Measurements from ENCODE around the gene MASP2. TPM values are rescaled to one million over a fixed set of nuclear protein-coding genes. Genes with fewer than 3 reads are reported as not detected.

MASP2 gene
- total RNA-seq, 1 experiment from 2014 or later = 0.51 TPM

DNA sequence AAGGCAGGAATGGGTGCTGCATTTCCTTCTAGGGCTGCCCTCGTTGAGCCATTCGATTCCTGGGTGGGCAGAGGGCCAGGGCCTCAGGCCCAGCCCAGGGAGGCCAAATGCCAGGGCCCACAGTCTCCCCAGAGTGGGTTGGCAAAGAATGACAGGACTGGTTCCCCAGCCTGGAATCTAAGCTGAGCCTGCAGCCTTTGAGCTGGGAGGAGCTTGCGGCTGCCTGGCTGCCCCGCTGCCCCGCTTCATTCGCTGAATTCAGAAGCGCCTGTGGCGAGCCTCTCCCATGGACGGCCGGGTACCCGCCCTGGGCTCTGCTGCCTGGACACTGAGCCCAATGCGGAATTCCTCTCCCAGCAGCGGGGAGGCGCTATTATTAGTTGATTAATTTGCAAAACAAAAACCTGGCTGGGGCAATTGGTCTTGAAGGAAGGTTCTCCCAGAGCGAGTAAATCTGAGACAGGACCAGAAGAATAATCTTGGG is 66.9 kb downstream of the MASP2 start:
- peaks cover 35% of the 10 kb centered on the region for H3K4me1 Mint-ChIP-seq (ENCODE audit: insufficient read depth, unreplicated experiment)
- no TSS peak for BruUV-seq (replicated peaks)
- TF ChIP-seq, protein P1, sequence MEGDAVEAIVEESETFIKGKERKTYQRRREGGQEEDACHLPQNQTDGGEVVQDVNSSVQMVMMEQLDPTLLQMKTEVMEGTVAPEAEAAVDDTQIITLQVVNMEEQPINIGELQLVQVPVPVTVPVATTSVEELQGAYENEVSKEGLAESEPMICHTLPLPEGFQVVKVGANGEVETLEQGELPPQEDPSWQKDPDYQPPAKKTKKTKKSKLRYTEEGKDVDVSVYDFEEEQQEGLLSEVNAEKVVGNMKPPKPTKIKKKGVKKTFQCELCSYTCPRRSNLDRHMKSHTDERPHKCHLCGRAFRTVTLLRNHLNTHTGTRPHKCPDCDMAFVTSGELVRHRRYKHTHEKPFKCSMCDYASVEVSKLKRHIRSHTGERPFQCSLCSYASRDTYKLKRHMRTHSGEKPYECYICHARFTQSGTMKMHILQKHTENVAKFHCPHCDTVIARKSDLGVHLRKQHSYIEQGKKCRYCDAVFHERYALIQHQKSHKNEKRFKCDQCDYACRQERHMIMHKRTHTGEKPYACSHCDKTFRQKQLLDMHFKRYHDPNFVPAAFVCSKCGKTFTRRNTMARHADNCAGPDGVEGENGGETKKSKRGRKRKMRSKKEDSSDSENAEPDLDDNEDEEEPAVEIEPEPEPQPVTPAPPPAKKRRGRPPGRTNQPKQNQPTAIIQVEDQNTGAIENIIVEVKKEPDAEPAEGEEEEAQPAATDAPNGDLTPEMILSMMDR (IDR thresholded peaks at IDR 0.05; ENCODE audit: unreplicated experiment) = peak; percentile 22
- CTCF ChIA-PET = interaction anchor here (0.7 to 1.5 kb wide), 3 partner anchors 9 to 57 kb away, joined by 3 to 4 read pairs (median 3); no protein-coding TSS in a partner anchor
- POLR2A ChIA-PET = interaction anchor here (3.0 kb wide), 1 partner anchor 33 kb away, joined by 18 read pairs; the partner anchor contains the start of gene TARDBP
- intact Hi-C loops (cut with micrococcal nuclease) = no loop called here
- H3K27ac Mint-ChIP-seq (ENCODE audit: low read depth, unreplicated experiment) = no peak overlapping the region
- peak; percentile 86 for DNase-seq (ENCODE audit: unreplicated experiment)
- H3K9me3 Mint-ChIP-seq (ENCODE audit: unreplicated experiment) = no peaks in the 10 kb centered on the region
- H3K4me3 Mint-ChIP-seq (ENCODE audit: unreplicated experiment) = peak overlapping the region; percentile 54
- no peaks in the 10 kb centered on the region for H3K27me3 Mint-ChIP-seq (ENCODE audit: insufficient read depth, unreplicated experiment)
- no peaks in the 10 kb centered on the region for H3K36me3 Mint-ChIP-seq (ENCODE audit: insufficient read depth, unreplicated experiment)

- no peak for DNase-seq (ENCODE audit: unreplicated experiment)
- H3K4me3 Mint-ChIP-seq (ENCODE audit: unreplicated experiment) = no peak overlapping the region
- no peaks in the 10 kb centered on the region for H3K36me3 Mint-ChIP-seq (ENCODE audit: insufficient read depth, unreplicated experiment)
- POLR2A ChIA-PET = interaction anchor here (0.7 to 3.0 kb wide), 2 partner anchors 33 to 135 kb away, joined by 3 to 18 read pairs; partner anchors contain the start of gene TARDBP
- no TSS peak for BruUV-seq (replicated peaks)
- H3K27ac Mint-ChIP-seq (ENCODE audit: low read depth, unreplicated experiment) = no peak overlapping the region
- intact Hi-C loops (cut with micrococcal nuclease) = loop anchor here (5.0 kb wide), 1 partner anchor 33 kb away; the partner anchor contains the start of gene TARDBP
- no peaks in the 10 kb centered on the region for H3K27me3 Mint-ChIP-seq (ENCODE audit: insufficient read depth, unreplicated experiment)
- CTCF ChIA-PET = interaction anchor here (0.7 to 1.1 kb wide), 2 partner anchors 15 to 34 kb away, joined by 4 read pairs; no protein-coding TSS in a partner anchor
- H3K9me3 Mint-ChIP-seq (ENCODE audit: unreplicated experiment) = no peaks in the 10 kb centered on the region
- H3K4me1 Mint-ChIP-seq (ENCODE audit: insufficient read depth, unreplicated experiment) = peaks cover 35% of the 10 kb centered on the region
- TF ChIP-seq, protein P1 (IDR thresholded peaks at IDR 0.05; ENCODE audit: unreplicated experiment) = no peak
These were observed 67.5 kb downstream of the MASP2 start for GRCh38 chr1:10979483-10979920.

- ChIA-PET POLR2A (interaction anchor here (0.7 to 3.0 kb wide), 2 partner anchors 34 to 134 kb away, joined by 3 to 18 read pairs; partner anchors contain the start of gene TARDBP), CTCF (interaction anchor here (1.1 kb wide), 1 partner anchor 35 kb away, joined by 4 read pairs; no protein-coding TSS in a partner anchor)
- intact Hi-C loops (cut with micrococcal nuclease) = loop anchor here (5.0 kb wide), 1 partner anchor 34 kb away; the partner anchor contains the start of gene TARDBP
- H3K36me3 Mint-ChIP-seq (ENCODE audit: insufficient read depth, unreplicated experiment) = no peaks in the 10 kb centered on the region
- H3K27ac Mint-ChIP-seq (ENCODE audit: low read depth, unreplicated experiment) = no peak overlapping the region
- BruUV-seq (replicated peaks) = no TSS peak
- no peak overlapping the region for H3K4me3 Mint-ChIP-seq (ENCODE audit: unreplicated experiment)
- TF ChIP-seq, protein P1 (IDR thresholded peaks at IDR 0.05; ENCODE audit: unreplicated experiment) = no peak
- H3K4me1 Mint-ChIP-seq (ENCODE audit: insufficient read depth, unreplicated experiment) = peaks cover 35% of the 10 kb centered on the region
- no peak for DNase-seq (ENCODE audit: unreplicated experiment)
- no peaks in the 10 kb centered on the region for H3K9me3 Mint-ChIP-seq (ENCODE audit: unreplicated experiment)
- H3K27me3 Mint-ChIP-seq (ENCODE audit: insufficient read depth, unreplicated experiment) = no peaks in the 10 kb centered on the region
These were observed 68.3 kb downstream of the MASP2 start for GRCh38 chr1:10978719-10979118.

Other genes with a start within 250 kb of the MASP2 start
- 144 and 172 TPM in 2 replicates for gene TARDBP, start 34.6 kb downstream of the MASP2 start, total RNA-seq (2022)
- gene SRM, start 12.8 kb upstream of the MASP2 start, total RNA-seq (2022) = 284 and 327 TPM in 2 replicates
- gene EXOSC10, start 52.6 kb upstream of the MASP2 start, total RNA-seq (2022) = 65.1 and 70.5 TPM in 2 replicates
- gene ANGPTL7, start 142.1 kb upstream of the MASP2 start, total RNA-seq (2022) = not detected in 2 replicates
- 45.9 and 54.0 TPM in 2 replicates for gene MTOR, start 215.3 kb upstream of the MASP2 start, total RNA-seq (2022)
- 21.7 and 23.2 TPM in 2 replicates for gene UBIAD1, start 226.0 kb upstream of the MASP2 start, total RNA-seq (2022)